HG03520 (cell line): ENCODE measurements around the gene PAX8.
A peak's percentile ranks its signal among the peaks of the same experiment; 100 is the strongest.

Source experiments
- ATAC-seq: cut with Tn5 transposase; IDR thresholded peaks from one replicate; pipeline ENCODE4 v1.9.1; 2021; ENCODE audit warnings: mild to moderate bottlenecking, moderate library complexity; ENCODE audit not compliant: unreplicated experiment

PAX8 gene

GRCh38 chr2:113238871-113239839 is 39.6 kb downstream of the PAX8 start:
- no peak for ATAC-seq

- ATAC-seq, result no peak
These were observed 41.0 kb downstream of the PAX8 start for GRCh38 chr2:113237604-113238160.

- no peak for ATAC-seq
These were observed 42.2 kb downstream of the PAX8 start for GRCh38 chr2:113236367-113237159.

GRCh38 chr2:113235347-113236226 is 43.1 kb downstream of the PAX8 start:
- ATAC-seq, result peak; percentile 75

GRCh38 chr2:113234721-113235346 is 43.9 kb downstream of the PAX8 start:
- ATAC-seq, result no peak

GRCh38 chr2:113233593-113234550 is 44.8 kb downstream of the PAX8 start:
- ATAC-seq, result no peak

- no peak for ATAC-seq
These were observed 46.0 kb downstream of the PAX8 start for GRCh38 chr2:113232740-113233139.

GRCh38 chr2:113232123-113232522 is 46.6 kb downstream of the PAX8 start:
- no peak for ATAC-seq

GRCh38 chr2:113231064-113231463 is 47.7 kb downstream of the PAX8 start:
- ATAC-seq, result no peak

- no peak for ATAC-seq
These were observed 48.2 kb downstream of the PAX8 start for GRCh38 chr2:113230531-113230930.

GRCh38 chr2:113229795-113230194 is 48.9 kb downstream of the PAX8 start:
- ATAC-seq, result no peak

GRCh38 chr2:113228991-113229716 is 49.6 kb downstream of the PAX8 start:
- no peak for ATAC-seq

- ATAC-seq, result no peak
These were observed 50.4 kb downstream of the PAX8 start for GRCh38 chr2:113228351-113228750.

- no peak for ATAC-seq
These were observed 51.0 kb downstream of the PAX8 start for GRCh38 chr2:113227698-113228097.

- ATAC-seq, result no peak
These were observed 51.4 kb downstream of the PAX8 start for GRCh38 chr2:113227290-113227689.

- no peak for ATAC-seq
These were observed 52.3 kb downstream of the PAX8 start for GRCh38 chr2:113226462-113226861.

- ATAC-seq, result no peak
These were observed 53.2 kb downstream of the PAX8 start for GRCh38 chr2:113225263-113226259.
